GM12873 (cell line): ENCODE results near the gene CDKN2AIP.
A peak's percentile ranks its signal among the peaks of the same experiment; 100 is the strongest.

Source experiments
- TF ChIP-seq, protein P1 (sequence below): IDR thresholded peaks from 2 replicates; pipeline ENCODE4 v1.5.1; 2012; ENCODE audit warnings: low read depth, mild to moderate bottlenecking, moderate library complexity, low read length, control low read depth; ENCODE audit not compliant: insufficient read depth; ENCODE audit errors: missing control alignments

Gene CDKN2AIP

DNA sequence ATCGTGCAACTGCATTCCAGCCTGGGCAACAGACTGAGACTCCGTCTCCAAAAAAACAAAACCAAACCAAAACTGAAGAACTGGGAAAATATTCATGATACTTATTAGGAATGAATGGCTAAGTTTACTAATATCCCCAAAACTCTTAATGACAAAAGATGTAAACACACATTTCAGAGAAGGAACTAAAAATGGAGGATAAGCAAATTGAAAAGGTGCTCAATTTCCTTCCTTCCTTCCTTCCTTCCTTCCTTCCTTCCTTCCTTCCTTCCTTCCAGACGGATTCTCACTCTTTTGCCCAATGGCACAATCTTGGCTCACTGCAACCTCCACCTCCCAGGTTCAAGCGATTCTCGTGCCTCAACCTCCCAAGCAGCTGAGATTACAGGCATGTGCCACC lies 44.4 kb upstream of the CDKN2AIP start:
- TF ChIP-seq, protein P1, sequence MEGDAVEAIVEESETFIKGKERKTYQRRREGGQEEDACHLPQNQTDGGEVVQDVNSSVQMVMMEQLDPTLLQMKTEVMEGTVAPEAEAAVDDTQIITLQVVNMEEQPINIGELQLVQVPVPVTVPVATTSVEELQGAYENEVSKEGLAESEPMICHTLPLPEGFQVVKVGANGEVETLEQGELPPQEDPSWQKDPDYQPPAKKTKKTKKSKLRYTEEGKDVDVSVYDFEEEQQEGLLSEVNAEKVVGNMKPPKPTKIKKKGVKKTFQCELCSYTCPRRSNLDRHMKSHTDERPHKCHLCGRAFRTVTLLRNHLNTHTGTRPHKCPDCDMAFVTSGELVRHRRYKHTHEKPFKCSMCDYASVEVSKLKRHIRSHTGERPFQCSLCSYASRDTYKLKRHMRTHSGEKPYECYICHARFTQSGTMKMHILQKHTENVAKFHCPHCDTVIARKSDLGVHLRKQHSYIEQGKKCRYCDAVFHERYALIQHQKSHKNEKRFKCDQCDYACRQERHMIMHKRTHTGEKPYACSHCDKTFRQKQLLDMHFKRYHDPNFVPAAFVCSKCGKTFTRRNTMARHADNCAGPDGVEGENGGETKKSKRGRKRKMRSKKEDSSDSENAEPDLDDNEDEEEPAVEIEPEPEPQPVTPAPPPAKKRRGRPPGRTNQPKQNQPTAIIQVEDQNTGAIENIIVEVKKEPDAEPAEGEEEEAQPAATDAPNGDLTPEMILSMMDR: no peak

DNA sequence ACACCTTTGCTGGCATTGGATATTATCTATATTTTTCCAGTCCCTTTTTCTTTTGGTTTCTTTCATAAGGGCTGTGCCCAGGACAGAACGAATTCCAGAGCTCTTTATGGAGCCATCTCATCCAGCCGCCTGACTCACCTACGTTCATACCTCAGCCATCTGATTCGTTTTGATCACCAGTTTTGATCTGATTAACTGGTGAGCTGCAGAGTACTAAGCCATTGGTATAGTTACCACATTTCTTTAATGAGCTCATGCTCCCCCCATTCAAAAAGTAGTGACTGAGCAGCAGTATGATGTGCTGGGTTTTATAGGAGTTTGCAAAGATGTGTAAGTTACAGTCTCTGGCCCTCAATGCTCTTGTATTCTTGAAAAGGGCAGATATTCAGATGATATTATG lies 43.0 kb upstream of the CDKN2AIP start:
- TF ChIP-seq, protein P1: no peak

DNA sequence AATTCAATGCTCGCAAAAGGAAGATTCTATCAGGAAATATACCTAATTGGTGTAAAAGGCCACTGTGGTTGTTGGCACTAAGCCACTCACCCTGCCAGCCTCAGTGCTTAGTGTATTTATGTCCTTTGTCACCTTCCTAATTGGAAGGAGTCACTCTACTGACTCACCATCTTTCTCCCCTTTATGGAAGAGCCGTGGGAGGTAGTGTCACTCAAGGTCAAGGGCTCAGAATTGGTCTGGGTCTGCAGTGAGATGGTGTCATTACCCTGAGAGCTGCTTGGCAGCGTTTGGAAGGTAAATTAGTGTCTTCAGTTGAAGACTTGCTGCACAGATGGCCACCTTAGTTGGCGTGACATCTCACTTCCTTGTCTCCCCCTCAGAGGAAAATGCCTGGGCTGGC lies 41.7 kb upstream of the CDKN2AIP start:
- TF ChIP-seq, protein P1: no peak

DNA sequence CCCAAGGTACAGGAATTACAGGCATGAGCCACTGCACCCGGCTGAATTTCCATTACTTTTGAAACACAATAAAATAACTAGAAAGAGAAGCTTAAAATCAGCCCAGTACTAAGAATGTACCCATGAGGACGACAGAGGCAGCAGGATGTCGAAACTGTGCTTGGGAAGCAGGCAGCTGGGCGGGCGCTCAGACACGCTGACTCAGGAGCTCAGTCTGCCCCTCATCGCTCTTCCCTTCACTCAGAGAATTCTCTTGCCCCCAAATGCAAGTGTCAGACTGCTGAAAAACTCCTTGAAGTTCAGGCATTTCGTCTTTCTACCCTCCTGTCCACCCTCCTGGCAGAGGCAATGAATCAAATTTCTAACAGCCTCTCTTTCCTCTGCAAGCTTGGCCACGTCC lies 41.0 kb upstream of the CDKN2AIP start:
- TF ChIP-seq, protein P1: no peak

DNA sequence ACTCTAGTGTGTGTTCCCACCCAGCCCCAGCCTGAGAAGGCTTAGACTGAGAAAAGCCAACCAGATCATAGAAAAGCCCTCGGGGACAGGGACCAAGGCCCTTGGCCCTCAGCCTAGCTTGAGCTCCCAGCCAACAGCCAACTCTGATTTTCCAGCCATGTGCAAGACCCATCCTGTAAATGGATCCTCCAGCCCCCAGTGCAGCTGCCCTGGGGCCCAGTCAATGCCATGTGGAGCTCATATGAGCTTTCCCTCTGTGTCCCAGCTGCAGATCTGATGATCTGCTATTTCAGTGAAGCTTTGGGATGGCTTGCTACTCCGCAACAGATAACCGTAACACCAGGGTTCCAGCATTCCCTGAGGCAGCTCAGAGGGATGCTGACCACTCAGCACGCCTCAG lies 40.5 kb upstream of the CDKN2AIP start:
- TF ChIP-seq, protein P1: no peak

DNA sequence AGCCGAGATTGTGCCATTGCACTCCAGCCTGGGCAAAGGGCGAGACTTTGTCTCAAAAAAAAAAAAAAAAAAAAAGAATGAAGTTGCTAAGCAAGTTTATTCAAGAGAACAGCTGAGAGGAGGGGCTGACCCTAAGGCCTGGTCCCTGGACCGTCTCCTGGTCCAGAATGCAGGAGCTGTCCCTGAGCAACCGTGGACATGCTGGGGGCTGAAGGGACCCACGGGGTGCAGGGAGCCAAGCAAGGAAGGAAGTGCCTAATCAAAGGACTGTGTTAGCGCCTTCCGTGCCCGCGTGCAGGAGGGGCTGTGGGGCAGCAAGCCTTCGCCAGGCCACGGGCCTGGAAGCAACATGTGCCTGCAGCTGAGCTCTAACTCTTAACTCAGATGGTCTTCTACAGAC lies 39.1 kb upstream of the CDKN2AIP start:
- TF ChIP-seq, protein P1: no peak

DNA sequence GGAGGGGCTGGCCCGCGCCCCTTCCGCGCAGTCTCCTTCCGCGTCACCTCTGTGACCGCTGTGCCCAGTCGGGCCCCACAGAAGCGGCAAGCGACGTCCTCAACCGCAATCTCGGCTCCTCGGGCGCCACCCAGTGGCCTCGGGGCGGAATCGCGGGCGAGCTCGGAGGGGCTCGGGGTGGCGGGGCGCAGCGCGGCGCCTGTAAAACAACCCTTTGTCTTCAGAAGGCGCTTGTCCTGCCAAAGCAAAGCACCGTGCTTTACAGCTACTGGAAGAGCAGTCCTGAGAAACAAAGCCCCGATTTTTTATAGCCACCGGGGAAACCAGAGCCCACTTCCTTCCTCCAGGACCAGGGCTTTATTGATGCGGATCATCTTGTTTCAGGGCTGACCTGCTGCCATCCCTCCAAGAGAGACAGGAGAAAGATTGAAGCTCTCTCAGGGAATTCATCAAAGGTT lies 37.3 kb upstream of the CDKN2AIP start:
- TF ChIP-seq, protein P1: peak; percentile 85
